ENCODE results near the gene OR10A2. TPM values are rescaled to one million over a fixed set of nuclear protein-coding genes. Genes with fewer than 3 reads are reported as not detected.
"Not testable (repeated sequence)": the region's sequence is repeated elsewhere in the genome, so short reads cannot be mapped to it uniquely, and the experiment has no call there.

Gene OR10A2
- polyA plus RNA-seq, 1 of the 3 experiments (the other 2 are of a cell fraction) = not detected

- TF ChIP-seq CHD2 (IDR thresholded peaks at IDR 0.05; ENCODE audit: low read length, partially characterized antibody) = no peak
- TF ChIP-seq POLR2AphosphoS5 (IDR thresholded peaks at IDR 0.05; ENCODE audit: low read depth, low read length) = no peak
- TF ChIP-seq TEAD4 (IDR thresholded peaks at IDR 0.05; ENCODE audit: borderline replicate concordance, insufficient read depth) = no peak
These were observed 14.1 kb downstream of the OR10A2 start (continued) for GRCh38 chr11:6876914-6877313.

DNA sequence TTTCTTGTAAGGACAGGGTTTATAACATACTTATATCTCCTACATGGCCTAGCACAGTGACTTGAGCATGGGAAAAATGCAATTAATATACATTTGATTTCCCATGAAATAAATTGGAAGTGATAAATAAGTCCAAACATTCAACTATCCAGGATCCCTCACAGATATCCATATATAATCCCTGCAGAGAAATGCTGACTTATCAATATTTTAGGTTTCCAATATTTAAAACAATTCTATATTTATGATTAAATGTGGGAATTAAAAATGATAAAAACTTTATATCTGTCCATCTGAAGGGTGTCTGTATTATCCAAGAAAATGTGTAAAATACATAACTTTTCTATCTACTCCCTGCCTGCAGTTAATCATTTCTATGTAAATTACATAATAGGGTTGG lies 19.9 kb downstream of the OR10A2 start:
- H3K79me2 ChIP-seq (ENCODE audit: insufficient read depth) = no peaks in the 10 kb centered on the region
- H3F3A ChIP-seq (replicated peaks; ENCODE audit: insufficient read depth) = no peaks in the 10 kb centered on the region
- no peaks in the 10 kb centered on the region for H3K9me3 ChIP-seq
- no peak overlapping the region for H3K4me3 ChIP-seq (ENCODE audit: low read depth in 2 of 2, low read length in 1 of 2)
- H3K27ac ChIP-seq (ENCODE audit: low read depth in 2 of 2, low read length in 1 of 2) = no peak overlapping the region
- DNase-seq = no peak
- POLR2A ChIA-PET = no interaction called here
- H3K4me1 ChIP-seq (ENCODE audit: control insufficient read depth in 1 of 2, insufficient read depth in 2 of 2, low read depth in 1 of 2, low read length in 1 of 2) = no peaks in the 10 kb centered on the region
- TF ChIP-seq TEAD4 (IDR thresholded peaks at IDR 0.05; ENCODE audit: borderline replicate concordance, insufficient read depth) (no peak), USF1 (IDR thresholded peaks at IDR 0.05; ENCODE audit: borderline replicate concordance, low read depth) (no peak), MAX (IDR thresholded peaks at IDR 0.05; ENCODE audit: low read depth) (no peak), JUND (IDR thresholded peaks at IDR 0.05) (no peak), RFX5 (IDR thresholded peaks at IDR 0.05; ENCODE audit: low read length) (no peak)
- TF ChIP-seq, protein P1, sequence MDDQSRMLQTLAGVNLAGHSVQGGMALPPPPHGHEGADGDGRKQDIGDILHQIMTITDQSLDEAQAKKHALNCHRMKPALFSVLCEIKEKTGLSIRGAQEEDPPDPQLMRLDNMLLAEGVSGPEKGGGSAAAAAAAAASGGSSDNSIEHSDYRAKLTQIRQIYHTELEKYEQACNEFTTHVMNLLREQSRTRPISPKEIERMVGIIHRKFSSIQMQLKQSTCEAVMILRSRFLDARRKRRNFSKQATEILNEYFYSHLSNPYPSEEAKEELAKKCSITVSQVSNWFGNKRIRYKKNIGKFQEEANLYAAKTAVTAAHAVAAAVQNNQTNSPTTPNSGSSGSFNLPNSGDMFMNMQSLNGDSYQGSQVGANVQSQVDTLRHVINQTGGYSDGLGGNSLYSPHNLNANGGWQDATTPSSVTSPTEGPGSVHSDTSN (IDR thresholded peaks at IDR 0.05) = no peak
- no peaks in the 10 kb centered on the region for H3K36me3 ChIP-seq (replicated peaks in 1 of 2; ENCODE audit: control insufficient read depth in 1 of 2, insufficient read depth in 2 of 2, low read length in 1 of 2)
- CTCF ChIA-PET = no interaction called here
- no peak overlapping the region for H3K4me2 ChIP-seq
- no peak overlapping the region for H3K9ac ChIP-seq
- no peaks in the 10 kb centered on the region for H3K27me3 ChIP-seq (ENCODE audit: insufficient read depth)
- H3K9me2 ChIP-seq = no peaks in the 10 kb centered on the region
- no peaks in the 10 kb centered on the region for H4K20me1 ChIP-seq (ENCODE audit: insufficient read depth)
- H2AFZ ChIP-seq (ENCODE audit: low read depth) = no peak overlapping the region

DNA sequence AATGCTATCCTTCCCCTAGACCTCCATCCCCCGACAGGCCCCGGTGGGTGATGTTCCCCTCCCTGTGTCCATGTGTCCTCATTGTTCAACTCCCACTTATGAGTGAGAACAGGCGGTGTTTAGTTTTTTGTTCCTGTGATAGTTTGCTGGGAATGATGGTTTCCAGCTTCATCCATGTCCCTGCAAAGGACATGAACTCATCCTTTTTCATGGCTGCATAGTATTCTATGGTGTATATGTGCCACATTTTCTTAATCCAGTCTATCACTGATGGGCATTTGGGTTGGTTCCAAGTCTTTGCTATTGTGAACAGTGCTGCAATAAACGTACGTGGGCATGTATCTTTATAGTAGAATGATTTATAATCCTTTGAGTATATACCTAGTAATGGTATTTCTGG lies 24.9 kb downstream of the OR10A2 start:
- H3K4me1 ChIP-seq (ENCODE audit: control insufficient read depth in 1 of 2, insufficient read depth in 2 of 2, low read depth in 1 of 2, low read length in 1 of 2); H3K79me2 ChIP-seq (ENCODE audit: insufficient read depth); H3K4me3 ChIP-seq (ENCODE audit: low read depth in 2 of 2, low read length in 1 of 2); H2AFZ ChIP-seq (ENCODE audit: low read depth); H3K4me2 ChIP-seq; H3K27me3 ChIP-seq (ENCODE audit: insufficient read depth); H4K20me1 ChIP-seq (ENCODE audit: insufficient read depth); H3K27ac ChIP-seq (ENCODE audit: low read depth in 2 of 2, low read length in 1 of 2); H3K9me2 ChIP-seq; CTCF ChIA-PET; H3K9ac ChIP-seq; H3K36me3 ChIP-seq (replicated peaks in 1 of 2; ENCODE audit: control insufficient read depth in 1 of 2, insufficient read depth in 2 of 2, low read length in 1 of 2); DNase-seq; H3F3A ChIP-seq (replicated peaks; ENCODE audit: insufficient read depth); H3K9me3 ChIP-seq; POLR2A ChIA-PET: not testable (repeated sequence)
- WGBS (ENCODE audit: low lambda C conversion rate) = 34% methylated on average over 5 of the region's 5 CpGs

DNA sequence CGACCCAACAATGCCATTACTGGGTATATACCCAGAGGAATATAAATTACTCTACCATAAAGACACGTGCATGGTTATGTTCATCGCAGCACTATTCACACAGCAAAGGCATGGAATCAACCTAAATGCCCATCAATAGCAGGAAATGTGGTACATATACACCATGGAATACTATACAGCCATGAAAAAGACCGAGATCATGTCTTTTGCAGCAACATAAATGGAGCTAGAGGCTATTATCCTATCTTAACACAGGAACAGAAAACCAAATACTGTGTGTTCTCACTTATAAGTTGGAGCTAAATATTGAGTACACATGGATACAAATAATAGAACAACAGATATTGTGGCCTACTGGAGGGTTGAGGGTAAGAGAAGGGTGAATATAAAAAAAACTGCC lies 26.0 kb downstream of the OR10A2 start:
- Histone ChIP-seq H3K9ac (no peak overlapping the region), H3K27ac (ENCODE audit: low read depth in 2 of 2, low read length in 1 of 2) (no peak overlapping the region), H3K4me2 (no peak overlapping the region), H3F3A (replicated peaks; ENCODE audit: insufficient read depth) (no peaks in the 10 kb centered on the region), H3K9me3 (no peaks in the 10 kb centered on the region), H3K4me3 (ENCODE audit: low read depth in 2 of 2, low read length in 1 of 2) (no peak overlapping the region), H3K4me1 (ENCODE audit: control insufficient read depth in 1 of 2, insufficient read depth in 2 of 2, low read depth in 1 of 2, low read length in 1 of 2) (no peaks in the 10 kb centered on the region), H2AFZ (ENCODE audit: low read depth) (no peak overlapping the region), H4K20me1 (ENCODE audit: insufficient read depth) (no peaks in the 10 kb centered on the region), H3K9me2 (no peaks in the 10 kb centered on the region), H3K36me3 (replicated peaks in 1 of 2; ENCODE audit: control insufficient read depth in 1 of 2, insufficient read depth in 2 of 2, low read length in 1 of 2) (no peaks in the 10 kb centered on the region), H3K27me3 (ENCODE audit: insufficient read depth) (no peaks in the 10 kb centered on the region), H3K79me2 (ENCODE audit: insufficient read depth) (no peaks in the 10 kb centered on the region)
- DNase-seq = no peak
- POLR2A ChIA-PET = no interaction called here
- CTCF ChIA-PET = no interaction called here
- no peak for TF ChIP-seq REST (IDR thresholded peaks at IDR 0.05; ENCODE audit: low read depth, low read length)
- TF ChIP-seq, protein P2, sequence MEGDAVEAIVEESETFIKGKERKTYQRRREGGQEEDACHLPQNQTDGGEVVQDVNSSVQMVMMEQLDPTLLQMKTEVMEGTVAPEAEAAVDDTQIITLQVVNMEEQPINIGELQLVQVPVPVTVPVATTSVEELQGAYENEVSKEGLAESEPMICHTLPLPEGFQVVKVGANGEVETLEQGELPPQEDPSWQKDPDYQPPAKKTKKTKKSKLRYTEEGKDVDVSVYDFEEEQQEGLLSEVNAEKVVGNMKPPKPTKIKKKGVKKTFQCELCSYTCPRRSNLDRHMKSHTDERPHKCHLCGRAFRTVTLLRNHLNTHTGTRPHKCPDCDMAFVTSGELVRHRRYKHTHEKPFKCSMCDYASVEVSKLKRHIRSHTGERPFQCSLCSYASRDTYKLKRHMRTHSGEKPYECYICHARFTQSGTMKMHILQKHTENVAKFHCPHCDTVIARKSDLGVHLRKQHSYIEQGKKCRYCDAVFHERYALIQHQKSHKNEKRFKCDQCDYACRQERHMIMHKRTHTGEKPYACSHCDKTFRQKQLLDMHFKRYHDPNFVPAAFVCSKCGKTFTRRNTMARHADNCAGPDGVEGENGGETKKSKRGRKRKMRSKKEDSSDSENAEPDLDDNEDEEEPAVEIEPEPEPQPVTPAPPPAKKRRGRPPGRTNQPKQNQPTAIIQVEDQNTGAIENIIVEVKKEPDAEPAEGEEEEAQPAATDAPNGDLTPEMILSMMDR (IDR thresholded peaks at IDR 0.05) = no peak
- TF ChIP-seq GABPA (IDR thresholded peaks at IDR 0.05; ENCODE audit: low read depth) = no peak
- TF ChIP-seq RAD21 (IDR thresholded peaks at IDR 0.05; ENCODE audit: low read length) = no peak
- no peak for TF ChIP-seq POLR2AphosphoS5 (IDR thresholded peaks at IDR 0.05; ENCODE audit: low read depth, low read length)
- TF ChIP-seq CHD2 (IDR thresholded peaks at IDR 0.05; ENCODE audit: low read length, partially characterized antibody) = no peak
- no peak for TF ChIP-seq FOSL2 (IDR thresholded peaks at IDR 0.05; ENCODE audit: borderline replicate concordance, low read depth)
- TF ChIP-seq RXRA (IDR thresholded peaks at IDR 0.05; ENCODE audit: borderline replicate concordance, low read depth) = no peak
- 15% methylated on average over 4 of the region's 4 CpGs for WGBS (ENCODE audit: low lambda C conversion rate)

Data from SK-N-SH (cell line).